GM12874 (cell line): ENCODE data around the gene KCNIP4.

Source experiments
- TF ChIP-seq, protein P1 (sequence below): IDR thresholded peaks from 2 replicates; pipeline ENCODE4 v1.5.1; 2011; ENCODE audit warnings: low read depth, mild to moderate bottlenecking, control low read depth, low read length, moderate library complexity; ENCODE audit not compliant: insufficient read depth

The KCNIP4 gene

GRCh38 chr4:20754036-20754435, 1194.5 kb downstream of the KCNIP4 start:
- TF ChIP-seq, protein P1, sequence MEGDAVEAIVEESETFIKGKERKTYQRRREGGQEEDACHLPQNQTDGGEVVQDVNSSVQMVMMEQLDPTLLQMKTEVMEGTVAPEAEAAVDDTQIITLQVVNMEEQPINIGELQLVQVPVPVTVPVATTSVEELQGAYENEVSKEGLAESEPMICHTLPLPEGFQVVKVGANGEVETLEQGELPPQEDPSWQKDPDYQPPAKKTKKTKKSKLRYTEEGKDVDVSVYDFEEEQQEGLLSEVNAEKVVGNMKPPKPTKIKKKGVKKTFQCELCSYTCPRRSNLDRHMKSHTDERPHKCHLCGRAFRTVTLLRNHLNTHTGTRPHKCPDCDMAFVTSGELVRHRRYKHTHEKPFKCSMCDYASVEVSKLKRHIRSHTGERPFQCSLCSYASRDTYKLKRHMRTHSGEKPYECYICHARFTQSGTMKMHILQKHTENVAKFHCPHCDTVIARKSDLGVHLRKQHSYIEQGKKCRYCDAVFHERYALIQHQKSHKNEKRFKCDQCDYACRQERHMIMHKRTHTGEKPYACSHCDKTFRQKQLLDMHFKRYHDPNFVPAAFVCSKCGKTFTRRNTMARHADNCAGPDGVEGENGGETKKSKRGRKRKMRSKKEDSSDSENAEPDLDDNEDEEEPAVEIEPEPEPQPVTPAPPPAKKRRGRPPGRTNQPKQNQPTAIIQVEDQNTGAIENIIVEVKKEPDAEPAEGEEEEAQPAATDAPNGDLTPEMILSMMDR = no peak

DNA sequence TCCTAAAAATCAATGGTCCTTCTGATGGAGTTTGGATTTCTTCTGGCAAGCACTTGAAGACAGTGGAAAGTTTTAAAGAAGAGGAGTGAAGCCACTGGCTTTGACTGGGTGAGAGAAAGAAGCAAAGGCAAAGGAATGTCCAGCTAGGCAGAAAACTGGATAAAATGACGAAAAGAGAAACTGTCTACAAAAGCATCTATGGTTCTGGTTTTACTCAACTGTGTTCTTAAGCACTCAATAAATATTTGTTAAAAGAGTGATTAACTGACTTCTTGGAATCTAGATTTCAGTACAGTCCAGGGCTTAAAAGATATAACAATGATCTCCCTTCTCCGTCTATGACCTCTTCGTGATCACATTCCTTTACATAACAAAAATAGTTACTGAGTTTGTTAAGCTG, 1195.9 kb downstream of the KCNIP4 start:
- TF ChIP-seq, protein P1 = no peak

GRCh38 chr4:20735931-20736330, 1212.6 kb downstream of the KCNIP4 start:
- TF ChIP-seq, protein P1 = no peak

DNA sequence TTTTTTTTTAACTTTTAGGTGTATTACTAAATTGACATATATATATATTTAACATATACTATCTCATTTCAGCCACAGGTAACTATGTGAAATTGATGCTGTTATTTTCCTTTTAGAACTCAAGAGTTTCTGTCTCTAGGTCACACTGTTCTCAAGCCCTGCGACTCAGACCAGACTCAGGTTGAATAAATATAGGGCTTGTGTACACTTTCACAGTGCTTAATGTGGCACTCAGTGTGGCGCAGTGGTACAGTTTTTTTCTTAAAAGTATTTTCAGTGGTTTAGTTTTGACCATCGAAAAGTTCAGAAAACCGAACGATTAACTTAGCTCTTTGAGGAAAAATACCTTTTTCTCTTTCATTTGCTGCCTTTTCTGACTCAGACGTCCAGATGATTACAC, 1223.7 kb downstream of the KCNIP4 start:
- TF ChIP-seq, protein P1 = no peak

GRCh38 chr4:20723463-20723862, 1225.1 kb downstream of the KCNIP4 start:
- TF ChIP-seq, protein P1 = no peak

DNA sequence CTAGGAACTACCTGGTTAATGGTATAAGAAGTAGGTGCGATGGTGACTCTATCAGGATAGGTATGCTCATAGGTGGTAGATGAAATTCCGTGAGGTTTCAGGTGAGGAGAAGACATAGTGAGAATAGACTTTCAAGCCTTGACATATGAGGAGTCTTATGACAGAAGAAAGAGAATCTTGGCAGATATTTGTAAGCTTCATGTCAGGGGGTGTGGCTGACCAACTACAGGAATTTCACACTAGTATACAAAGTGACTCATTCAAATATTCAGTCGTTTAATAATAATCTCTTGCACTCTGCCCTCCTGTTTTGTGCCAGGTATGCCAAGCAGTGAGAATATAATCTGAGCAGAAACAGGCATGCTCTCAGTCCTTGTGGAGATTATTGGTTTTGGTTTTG, 1225.6 kb downstream of the KCNIP4 start:
- TF ChIP-seq, protein P1 = no peak

- TF ChIP-seq, protein P1 = no peak
Measured at GRCh38 chr4:20711335-20711734, 1237.2 kb downstream of the KCNIP4 start.

- TF ChIP-seq, protein P1 = no peak
Measured at GRCh38 chr4:20700007-20700761, 1248.4 kb downstream of the KCNIP4 start, which contains the start of gene PACRGL. Gene PACRGL, plus strand, starts transcription at chr4:20700458. Its CDS starts 4,024 bp downstream, at chr4:20704482.
